Mucosa of rectum (tissue), 2 donors: Measurements from ENCODE around the gene KIAA1614.

ENCODE experiments used
- H3K27ac ChIP-seq, 2 donors: one replicate each; pipeline ENCODE4 v1.7.0; 2013; ENCODE audit warnings: inconsistent platforms in 2 of 2, low read depth in 2 of 2, low read length in 2 of 2
- H3K27me3 ChIP-seq, 2 donors: one replicate each; pipeline ENCODE4 v1.7.0; 2013; ENCODE audit warnings: low read length in 2 of 2; ENCODE audit not compliant: control insufficient read depth in 2 of 2, insufficient read depth in 2 of 2
- H3K36me3 ChIP-seq, 2 donors: one replicate each; pipeline ENCODE4 v1.7.0; 2013; ENCODE audit warnings: low read length in 2 of 2; ENCODE audit not compliant: control insufficient read depth in 2 of 2, insufficient read depth in 2 of 2
- H3K4me1 ChIP-seq, 2 donors: one replicate each; pipeline ENCODE4 v1.7.0; 2013; ENCODE audit warnings: low read length in 2 of 2, mild to moderate bottlenecking in 1 of 2; ENCODE audit not compliant: control insufficient read depth in 2 of 2, insufficient read depth in 2 of 2
- H3K4me3 ChIP-seq, 2 donors: one replicate each; pipeline ENCODE4 v1.7.0; 2013; ENCODE audit warnings: low read length in 2 of 2
- H3K9ac ChIP-seq, 2 donors: one replicate each; pipeline ENCODE4 v1.7.0; 2013; ENCODE audit warnings: low read length in 2 of 2, low read depth in 1 of 2, mild to moderate bottlenecking in 1 of 2
- H3K9me3 ChIP-seq, 2 donors: one replicate each; pipeline ENCODE4 v1.7.0; 2013; ENCODE audit warnings: low read length in 2 of 2; ENCODE audit not compliant: control insufficient read depth in 2 of 2
- donor health status: healthy.
- donor health status: Normal muscosa, but diverticular disease.

KIAA1614 gene

DNA sequence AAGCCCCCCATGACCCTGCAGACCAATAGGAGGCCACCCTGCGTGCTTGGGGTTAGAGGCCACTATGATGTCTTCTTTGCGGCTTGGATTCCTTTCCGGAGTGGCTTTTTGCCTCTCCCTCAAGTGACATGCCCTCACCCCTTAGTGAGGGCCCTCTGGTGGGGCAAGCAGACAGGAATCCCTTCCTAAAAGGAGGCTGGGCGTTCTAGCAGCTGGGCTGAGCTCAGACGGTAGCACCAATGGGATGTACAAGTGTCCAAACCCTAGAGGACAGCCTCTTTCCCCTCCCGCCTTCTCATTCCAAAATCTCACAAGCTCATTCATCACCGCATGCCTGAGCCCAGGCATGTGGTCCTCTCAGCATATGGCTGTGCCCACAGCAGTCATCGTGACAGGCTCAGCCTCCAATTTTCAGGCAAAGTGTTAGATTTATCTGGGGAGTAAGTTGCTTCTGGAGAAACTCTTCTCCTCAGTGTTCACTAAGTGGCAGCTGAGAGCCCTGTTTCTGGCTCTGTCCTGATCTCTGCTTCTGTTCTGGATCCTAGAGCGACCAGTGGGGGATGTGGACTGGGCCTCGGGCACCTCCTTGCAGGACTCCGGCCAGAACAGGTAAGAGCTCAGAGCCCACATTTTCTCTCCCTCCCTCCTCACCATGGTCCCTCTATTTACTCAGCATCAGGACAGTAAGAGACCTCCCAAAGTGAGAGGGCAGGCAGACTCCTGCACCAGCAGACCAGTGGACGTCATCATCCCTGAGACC is 4.8 kb downstream of the KIAA1614 start:
- Histone ChIP-seq H3K4me3 (no peak overlapping the region), H3K9ac (no peak overlapping the region), H3K27ac (no peak overlapping the region), H3K36me3 (no peaks in the 10 kb centered on the region), H3K9me3 (no peaks in the 10 kb centered on the region), H3K4me1 (peaks cover 0 to 1% of the 10 kb centered on the region in 2 donors), H3K27me3 (peaks cover 0 to 2% of the 10 kb centered on the region in 2 donors)

DNA sequence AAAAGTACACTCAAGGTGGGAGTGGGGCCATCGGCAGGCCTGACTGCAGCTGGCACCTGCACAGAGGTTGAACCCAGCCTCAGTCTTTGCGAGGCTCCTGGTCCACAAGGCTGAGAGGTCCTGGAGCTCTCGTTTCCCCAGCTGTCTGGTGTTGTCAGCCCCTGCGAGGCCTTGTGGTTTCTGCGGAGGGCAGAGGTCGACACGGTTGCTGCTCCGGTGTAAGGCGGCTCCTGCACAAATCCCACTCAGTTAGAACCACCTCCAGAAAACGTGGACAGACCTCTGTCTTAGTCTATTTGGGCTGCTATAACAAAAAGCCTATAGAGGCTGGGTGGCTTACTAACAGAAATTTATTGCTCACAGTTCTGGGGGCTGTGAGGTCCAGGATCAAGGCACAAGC is 5.8 kb downstream of the KIAA1614 start:
- no peaks in the 10 kb centered on the region for H3K4me1 ChIP-seq
- H3K9me3 ChIP-seq = no peaks in the 10 kb centered on the region
- H3K9ac ChIP-seq = no peak overlapping the region
- no peak overlapping the region for H3K4me3 ChIP-seq
- H3K36me3 ChIP-seq = no peaks in the 10 kb centered on the region
- no peak overlapping the region for H3K27ac ChIP-seq
- H3K27me3 ChIP-seq = peaks cover 0 to under 1% of the 10 kb centered on the region in 2 donors

DNA sequence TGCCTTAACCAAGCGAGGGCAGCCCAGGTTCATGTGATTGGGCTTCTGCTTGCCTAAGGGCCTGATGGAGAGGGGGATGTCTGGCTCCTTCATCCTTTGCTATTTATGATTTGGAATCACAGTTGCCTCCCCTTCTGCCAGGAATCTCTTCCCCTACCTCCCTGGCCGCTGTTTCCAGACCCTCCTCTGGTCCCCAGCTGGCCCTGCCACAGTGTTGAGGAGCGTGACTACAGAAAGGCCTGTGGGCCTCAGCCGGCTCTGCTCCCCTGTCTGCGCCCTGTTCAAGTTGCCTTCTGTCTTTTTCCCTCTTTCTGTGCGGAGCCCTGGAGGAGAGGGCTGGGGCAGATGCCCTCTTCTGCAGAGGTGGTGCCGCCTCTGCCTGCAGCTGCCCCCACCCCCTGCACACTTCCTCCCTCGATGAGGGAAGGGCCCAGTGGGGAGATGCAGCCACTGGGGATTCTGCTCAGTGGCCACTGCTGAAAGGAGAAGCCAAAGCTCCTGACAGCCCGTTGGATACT is 6.5 kb downstream of the KIAA1614 start:
- Histone ChIP-seq H3K4me3 (no peak overlapping the region), H3K4me1 (no peaks in the 10 kb centered on the region), H3K27me3 (no peaks in the 10 kb centered on the region), H3K27ac (no peak overlapping the region), H3K9me3 (no peaks in the 10 kb centered on the region), H3K36me3 (no peaks in the 10 kb centered on the region), H3K9ac (no peak overlapping the region)

DNA sequence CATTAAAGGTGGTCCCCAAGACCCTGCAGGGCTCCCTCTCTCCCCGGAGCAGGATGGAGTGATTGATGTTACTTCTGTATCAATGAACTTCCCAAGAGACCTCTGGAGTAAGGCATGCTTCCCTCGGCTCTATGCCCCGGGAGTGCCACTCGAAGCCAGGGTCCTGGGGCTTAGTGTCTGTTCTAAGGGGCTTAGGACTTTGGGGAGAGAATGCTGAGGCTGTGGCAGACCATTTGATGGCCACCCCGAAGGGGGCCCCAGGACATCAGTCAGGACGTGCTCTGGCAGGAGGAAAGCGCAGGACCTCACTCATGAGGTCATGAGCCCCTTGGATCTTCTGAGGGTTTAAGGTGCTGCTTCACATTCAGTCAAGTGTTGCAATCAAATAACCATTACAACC is 7.5 kb downstream of the KIAA1614 start:
- no peaks in the 10 kb centered on the region for H3K27me3 ChIP-seq

DNA sequence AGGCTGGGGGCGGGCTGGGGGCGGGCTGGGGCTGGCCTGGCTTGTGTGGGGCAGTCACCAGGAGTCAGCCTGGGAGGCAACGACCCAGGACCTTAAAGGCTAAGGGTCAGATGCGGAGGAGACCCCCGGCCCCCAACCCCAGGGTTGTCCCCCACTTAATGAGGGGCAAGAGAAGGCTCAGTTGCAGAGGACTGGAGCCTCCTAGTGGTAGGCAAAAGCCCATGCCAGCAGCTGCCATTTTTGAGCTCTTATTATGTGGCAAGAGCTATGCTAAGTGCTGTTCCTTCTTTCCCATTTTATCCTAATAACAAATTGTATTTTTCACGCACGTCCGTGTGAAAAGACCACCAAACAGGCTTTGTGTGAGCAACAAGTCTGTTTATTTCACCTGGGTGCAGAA is 8.0 kb downstream of the KIAA1614 start:
- Histone ChIP-seq H3K9me3 (no peaks in the 10 kb centered on the region), H3K4me1 (peaks cover 4 to 5% of the 10 kb centered on the region in 2 donors), H3K4me3 (no peak overlapping the region), H3K36me3 (no peaks in the 10 kb centered on the region), H3K9ac (no peak overlapping the region), H3K27ac (no peak overlapping the region), H3K27me3 (no peaks in the 10 kb centered on the region)

More for the DNA sequence above, 7.5 kb downstream of the KIAA1614 start:
- no peaks in the 10 kb centered on the region for H3K36me3 ChIP-seq
- no peak overlapping the region for H3K27ac ChIP-seq
- no peak overlapping the region for H3K9ac ChIP-seq
- no peaks in the 10 kb centered on the region for H3K4me1 ChIP-seq
- H3K9me3 ChIP-seq = no peaks in the 10 kb centered on the region
- H3K4me3 ChIP-seq = no peak overlapping the region

DNA sequence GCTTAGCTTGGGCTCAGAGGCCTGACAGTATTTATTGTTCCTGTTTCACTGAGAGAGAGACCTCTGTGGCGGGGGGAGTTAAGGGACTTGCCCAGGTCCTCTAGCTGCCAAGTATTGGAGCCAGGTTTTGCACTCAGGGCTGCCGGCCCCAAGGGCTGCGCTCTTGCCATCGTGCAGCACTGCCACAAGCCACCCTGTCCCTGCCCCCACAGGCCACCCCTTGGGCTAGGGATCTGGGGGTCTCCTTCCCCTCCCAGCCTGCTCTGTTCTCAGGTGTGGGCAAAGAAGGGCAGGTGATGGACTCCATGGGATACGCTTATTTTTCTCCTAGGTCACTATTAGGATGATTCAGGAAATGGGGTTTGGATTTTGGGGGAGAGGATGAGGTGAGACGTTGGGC is 8.7 kb downstream of the KIAA1614 start:
- H3K27ac ChIP-seq = no peak overlapping the region
- H3K27me3 ChIP-seq = no peaks in the 10 kb centered on the region
- H3K4me1 ChIP-seq = peaks cover 6% of the 10 kb centered on the region in 2 donors
- H3K9me3 ChIP-seq = no peaks in the 10 kb centered on the region
- no peaks in the 10 kb centered on the region for H3K36me3 ChIP-seq
- H3K9ac ChIP-seq = no peak overlapping the region
- H3K4me3 ChIP-seq = no peak overlapping the region

DNA sequence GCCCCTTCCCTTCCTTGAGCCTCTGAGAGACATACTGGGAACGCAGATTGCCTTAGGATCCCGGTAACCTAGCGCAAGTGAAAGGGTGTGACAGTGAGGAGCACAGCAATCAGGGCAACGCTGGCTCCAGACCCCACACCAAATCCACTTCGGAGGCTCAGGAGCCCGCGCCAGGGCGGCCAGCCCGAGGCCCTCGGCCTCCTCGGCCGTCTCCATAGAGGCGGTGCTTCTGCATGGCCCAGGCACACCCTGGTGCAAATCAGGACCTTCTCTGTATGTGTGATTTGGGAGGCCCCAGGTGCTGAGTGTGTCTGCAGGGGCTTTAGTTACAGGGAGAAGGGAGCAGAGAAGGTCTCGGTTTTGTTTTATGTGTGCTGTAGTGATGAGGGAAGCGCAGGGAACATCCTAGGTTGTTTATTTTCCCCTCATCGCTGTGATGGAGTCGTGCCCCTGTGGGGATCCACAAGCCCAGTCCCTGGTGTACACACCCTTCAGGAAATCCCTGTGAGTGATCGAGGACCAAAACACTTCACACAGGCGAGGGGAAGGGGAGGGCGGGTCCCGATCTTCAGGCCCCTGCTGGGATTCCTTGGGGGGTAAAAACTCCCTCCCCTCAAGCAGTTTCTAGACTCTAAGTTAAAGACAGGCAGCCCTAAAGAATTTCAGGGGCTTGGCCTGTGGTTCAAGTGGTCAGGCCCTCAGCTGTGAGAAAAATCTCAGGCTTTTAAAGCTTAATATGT is 9.4 kb downstream of the KIAA1614 start:
- no peaks in the 10 kb centered on the region for H3K27me3 ChIP-seq
- H3K36me3 ChIP-seq = no peaks in the 10 kb centered on the region
- H3K27ac ChIP-seq = no peak overlapping the region
- H3K4me1 ChIP-seq = peaks cover 6 to 7% of the 10 kb centered on the region in 2 donors
- H3K9ac ChIP-seq = no peak overlapping the region
- H3K4me3 ChIP-seq = no peak overlapping the region
- H3K9me3 ChIP-seq = no peaks in the 10 kb centered on the region

DNA sequence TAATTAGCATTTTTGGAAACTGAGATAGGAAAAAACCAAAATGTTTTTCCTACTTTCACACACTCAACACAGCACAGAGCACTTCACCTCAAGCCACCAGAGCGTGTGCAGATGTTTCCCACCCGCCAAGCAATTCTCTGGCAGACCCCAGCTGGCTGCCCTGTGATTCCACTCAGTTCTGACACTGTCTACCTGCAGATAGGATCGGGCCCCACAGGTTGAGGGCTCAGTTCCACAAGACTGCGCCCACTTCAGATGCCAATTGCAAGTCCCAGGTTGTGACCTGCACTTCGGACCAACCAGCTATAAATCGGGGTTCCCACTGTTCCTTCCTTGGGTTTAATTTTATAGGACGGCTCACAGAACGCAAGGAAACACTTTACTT is 9.9 kb downstream of the KIAA1614 start:
- Histone ChIP-seq H3K4me1 (peaks cover 6 to 7% of the 10 kb centered on the region in 2 donors), H3K36me3 (no peaks in the 10 kb centered on the region), H3K9me3 (no peaks in the 10 kb centered on the region), H3K4me3 (no peak overlapping the region), H3K27me3 (no peaks in the 10 kb centered on the region), H3K27ac (no peak overlapping the region), H3K9ac (no peak overlapping the region)

DNA sequence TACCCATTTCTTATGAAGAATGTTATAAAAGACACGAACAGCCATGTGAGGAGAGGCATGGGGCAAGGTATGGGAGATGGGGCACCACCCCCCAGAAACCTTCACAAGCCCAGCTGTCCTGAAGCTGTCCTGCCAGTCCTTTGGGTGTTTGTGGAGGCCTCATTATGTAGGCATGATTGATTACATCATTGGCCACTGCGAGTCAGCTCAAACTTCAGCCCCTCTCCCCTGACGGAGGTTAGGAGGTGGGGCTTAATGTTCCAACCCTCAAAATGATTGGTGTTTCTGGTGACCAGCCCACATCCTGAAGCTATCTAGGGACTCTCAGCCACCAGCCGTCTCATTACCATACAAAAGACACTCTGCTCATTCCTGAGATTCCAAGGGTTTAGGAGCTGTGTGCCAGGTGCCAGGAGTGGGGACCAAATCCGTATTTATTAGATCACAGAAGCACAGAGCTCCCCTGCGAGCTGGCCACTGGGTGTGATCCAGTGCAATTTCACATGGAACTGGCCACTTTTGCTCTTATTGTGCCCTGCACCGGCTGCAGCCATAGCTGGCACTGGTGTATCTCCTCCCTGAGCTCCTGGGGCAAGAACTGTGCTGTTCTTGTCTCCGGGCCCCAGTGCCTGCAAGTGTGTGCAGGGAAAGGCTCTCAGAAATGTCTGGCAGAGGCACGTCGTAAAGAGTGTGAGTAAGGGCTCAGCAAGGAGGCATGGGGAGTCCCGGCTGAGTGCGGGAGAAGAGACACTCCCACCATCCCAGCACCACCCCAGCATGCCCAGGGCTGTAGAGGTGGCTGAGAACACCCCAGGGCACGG is 10.5 kb downstream of the KIAA1614 start:
- no peaks in the 10 kb centered on the region for H3K36me3 ChIP-seq
- H3K9ac ChIP-seq = no peak overlapping the region
- H3K27ac ChIP-seq = no peak overlapping the region
- H3K4me1 ChIP-seq = peaks cover 6 to 7% of the 10 kb centered on the region in 2 donors
- H3K27me3 ChIP-seq = no peaks in the 10 kb centered on the region
- no peak overlapping the region for H3K4me3 ChIP-seq
- H3K9me3 ChIP-seq = no peaks in the 10 kb centered on the region

DNA sequence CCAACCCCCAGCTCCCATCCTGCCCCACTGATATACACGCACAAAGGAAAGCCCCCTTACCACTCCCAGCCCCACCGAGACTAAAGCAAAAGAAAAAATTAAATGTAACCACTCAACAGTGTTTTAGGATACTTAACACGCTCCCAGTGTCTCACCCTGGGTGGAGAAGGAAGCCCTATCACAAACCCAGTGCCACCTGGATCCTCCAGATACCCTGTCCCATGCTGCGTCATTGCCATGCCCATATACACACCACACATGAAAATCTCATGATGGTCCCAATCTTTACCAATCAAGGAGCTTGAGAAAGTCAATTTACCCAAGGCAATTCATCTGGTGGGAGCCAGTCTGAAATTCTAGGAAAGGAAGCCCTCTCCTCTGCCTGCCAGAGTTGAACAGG is 11.2 kb downstream of the KIAA1614 start:
- no peak overlapping the region for H3K4me3 ChIP-seq
- H3K9me3 ChIP-seq = no peaks in the 10 kb centered on the region
- no peaks in the 10 kb centered on the region for H3K36me3 ChIP-seq
- H3K27me3 ChIP-seq = no peaks in the 10 kb centered on the region
- no peak overlapping the region for H3K9ac ChIP-seq
- peaks cover 6 to 7% of the 10 kb centered on the region in 2 donors for H3K4me1 ChIP-seq
- H3K27ac ChIP-seq = no peak overlapping the region
